GM19438 (cell line): Measurements from ENCODE around the gene COQ8B.

ENCODE experiments used
- ATAC-seq: cut with Tn5 transposase; IDR thresholded peaks from one replicate; pipeline ENCODE4 v1.9.1; 2021; ENCODE audit warnings: low read depth; ENCODE audit not compliant: unreplicated experiment

The COQ8B gene

DNA sequence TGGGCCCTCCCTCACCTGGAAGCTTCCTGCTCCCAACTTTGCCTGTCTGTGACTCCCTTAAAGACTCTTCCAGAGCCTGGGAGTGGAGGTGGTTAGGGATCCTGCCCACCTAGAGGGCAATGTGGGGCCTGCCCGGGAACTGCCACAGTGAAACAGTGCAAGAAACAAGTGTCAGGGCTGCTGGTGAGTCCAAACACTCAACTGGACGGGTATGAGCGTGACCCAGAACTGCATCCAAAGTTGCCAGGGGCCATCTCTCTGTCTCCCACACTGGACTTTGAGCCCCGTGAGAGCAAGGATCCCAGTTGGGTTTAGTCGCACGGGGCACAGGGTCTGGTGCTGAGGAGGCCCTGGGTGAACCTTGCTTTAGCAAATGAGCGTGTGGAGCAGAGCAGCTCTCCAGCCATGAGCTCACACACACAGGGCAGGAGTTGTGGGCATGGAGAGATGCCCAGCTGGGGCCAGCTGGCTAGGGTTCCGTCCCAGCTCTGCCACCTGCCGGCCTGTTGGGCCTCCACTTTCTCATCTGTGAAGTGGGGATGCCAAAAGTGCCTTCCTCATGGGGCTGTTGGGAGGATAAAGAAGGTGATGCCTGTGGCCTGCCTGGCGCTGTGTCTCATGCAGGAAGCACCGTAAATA, 23.4 kb downstream of the COQ8B start:
- no peak for ATAC-seq

DNA sequence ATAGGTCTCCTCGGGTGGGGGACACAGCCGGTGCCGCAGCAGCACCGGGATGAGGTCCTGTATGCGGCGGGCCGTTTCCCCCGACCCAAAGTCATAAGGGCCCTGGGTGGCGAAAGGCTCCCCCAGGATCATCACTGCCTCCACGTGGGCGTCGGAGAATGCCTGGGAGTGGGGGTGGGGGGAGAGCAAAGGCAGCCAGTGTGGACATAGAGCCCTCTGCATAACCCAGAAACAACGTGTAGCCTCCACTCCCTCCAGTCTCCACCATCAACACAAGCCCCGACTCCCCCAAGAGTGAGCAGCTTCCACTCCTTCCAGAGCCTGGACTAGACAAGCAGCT, 24.5 kb downstream of the COQ8B start:
- no peak for ATAC-seq

DNA sequence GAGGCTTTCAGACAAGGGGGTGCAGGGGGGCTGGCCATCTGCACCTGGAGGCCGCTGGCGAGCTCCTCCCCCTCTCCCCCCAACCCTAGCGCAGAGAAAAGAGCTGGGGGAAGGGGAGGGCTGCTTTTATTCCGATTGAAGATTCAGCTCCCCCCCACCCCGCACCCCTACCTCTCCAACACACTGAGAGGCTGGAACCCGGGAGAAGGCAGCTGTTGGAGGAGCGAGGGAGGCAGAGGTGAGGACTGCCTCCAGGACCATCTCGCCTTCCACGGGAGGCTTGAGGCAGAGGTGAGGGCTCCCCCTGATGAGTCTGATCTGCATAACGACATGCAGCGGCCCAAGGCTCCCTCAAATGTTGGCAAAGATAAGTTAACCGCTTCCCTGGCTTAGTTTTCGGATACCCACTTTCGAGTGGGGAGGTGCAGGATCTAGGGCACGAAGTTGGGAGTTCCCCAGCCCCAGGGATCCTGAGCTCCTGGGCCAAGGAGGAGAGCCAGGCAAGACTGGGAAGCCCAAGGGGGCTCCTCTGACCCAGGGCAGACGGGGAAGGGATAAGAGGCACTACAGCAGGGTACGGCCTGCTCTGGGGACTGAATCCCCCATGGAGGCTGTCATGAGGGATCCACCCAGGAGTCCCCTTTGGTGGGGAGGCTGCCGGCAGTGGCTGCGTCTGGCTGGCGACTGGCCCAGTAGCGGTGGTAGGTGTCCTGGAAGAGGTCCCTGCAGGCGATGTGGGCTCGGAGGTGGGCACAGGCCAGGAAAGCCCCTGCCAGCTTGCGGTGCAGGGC, 25.1 kb downstream of the COQ8B start:
- no peak for ATAC-seq

DNA sequence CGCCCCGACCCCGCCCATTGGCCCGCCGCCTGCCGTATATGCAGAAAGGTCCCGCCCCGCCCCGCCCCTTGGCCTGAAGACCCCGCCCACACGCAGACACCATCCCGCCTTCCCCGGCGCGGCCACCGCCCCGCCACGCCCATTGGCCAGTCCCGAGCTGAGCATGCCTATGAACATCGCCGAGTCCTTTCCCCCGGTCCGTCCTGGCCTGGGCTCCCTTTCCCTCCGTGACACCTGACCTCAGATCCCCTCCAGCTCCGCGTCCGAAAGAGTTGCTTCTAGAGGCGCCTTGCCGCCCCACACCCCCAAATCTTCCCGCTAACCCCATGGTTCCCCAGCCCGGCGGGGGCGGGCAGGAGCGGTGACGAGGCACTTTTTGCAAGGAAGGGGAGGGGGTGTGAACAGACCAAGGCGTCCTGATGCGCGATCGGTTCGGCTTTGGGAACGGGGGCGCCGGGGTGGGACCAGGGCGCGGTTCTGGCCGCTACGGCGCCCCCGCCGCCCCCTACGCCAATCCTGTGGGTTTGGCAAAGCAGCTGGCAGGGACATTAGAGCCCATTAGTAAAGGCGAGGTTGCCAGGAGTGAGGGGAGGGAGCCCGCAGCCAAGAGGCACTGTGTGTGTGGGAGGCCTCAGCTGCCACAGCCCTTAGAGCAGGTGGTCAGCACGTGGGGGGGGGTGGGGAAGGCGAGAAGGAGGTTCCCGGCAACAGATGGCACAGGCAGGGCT, 25.8 kb downstream of the COQ8B start:
- peak; percentile 62 for ATAC-seq

DNA sequence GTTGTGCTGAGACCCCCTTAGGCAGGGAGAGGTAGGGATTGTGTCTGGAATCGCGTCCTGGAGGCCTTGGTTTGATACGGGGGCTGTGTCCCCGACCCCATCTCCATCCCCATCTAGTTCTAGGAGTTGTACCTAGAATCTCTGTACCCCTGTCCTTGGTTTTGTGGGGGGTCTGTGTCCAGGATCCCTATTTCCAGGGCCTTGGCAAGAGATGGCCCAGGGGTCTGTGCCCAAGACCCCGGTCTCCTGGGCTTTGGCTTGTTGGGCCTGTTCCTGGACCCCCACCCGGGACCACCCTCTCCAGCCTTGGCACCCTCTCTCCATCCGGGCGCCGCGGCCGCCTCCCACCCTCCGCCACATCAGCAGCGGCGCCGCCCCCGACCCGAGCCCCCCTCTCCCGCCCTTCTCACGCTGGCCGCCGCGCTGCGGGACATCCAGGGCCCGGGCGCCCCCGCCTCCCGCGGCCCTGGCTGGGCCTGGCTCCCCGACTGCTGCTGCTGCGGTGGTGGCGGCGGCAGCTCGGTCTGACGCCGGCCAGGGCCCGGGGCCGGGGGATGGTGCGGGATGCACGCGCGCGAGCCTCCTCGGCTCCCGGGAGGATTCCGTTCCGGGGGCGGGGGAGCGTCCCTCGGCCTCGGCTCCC, 26.5 kb downstream of the COQ8B start, which contains the start of gene NUMBL:
TSS of gene NUMBL (minus strand) at position 602 of the 643 bp plus-strand sequence. CDS start at position 434, 168 bp downstream.
- ATAC-seq, result no peak

DNA sequence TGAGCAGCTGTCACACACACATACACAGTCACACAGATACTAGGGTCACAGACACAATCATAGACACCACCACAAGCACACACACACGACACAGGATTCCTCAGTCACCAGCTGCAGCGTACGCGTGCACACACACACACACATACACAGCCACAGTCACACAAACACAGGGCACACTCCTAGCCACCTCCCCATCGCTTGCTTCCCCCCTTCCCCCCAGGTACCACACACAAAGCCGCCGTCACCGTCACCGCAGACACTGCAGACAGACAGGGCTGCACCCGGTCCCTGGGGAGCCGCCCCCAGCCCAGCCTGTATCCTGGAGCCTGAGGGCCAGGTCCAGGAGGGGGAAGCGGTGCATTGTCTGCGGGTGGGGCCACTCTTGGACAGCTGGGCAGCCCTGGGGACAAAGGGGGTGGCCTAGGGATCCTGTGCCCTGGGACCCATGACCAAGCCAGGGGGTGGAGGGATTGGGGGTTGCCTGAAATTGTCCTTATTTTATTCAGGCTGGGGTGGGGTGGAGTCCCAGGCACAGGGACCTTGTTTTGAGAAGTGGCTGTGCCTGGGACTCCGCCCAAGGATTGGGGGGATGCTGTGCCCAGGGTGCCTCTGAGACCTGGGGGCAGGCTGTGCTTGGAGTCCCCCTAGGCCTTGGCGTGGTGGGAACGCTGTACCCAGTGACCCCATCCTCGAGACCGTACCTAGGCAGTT, 27.2 kb downstream of the COQ8B start:
- ATAC-seq, result no peak

DNA sequence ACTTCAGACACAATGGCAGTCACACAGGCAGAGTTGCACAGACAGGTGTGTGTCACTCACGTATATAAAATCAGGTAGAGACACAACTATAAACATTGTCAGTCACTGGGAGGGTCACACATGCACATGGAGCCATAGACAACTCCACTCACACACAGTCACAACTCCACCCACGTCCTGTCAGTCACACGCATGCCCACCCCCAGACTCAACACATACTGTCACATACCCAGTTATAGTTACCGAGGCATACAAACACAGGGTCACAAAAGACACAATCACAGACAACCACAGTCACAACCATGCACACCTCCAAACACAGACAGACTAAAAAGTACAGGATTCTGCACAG, 27.7 kb downstream of the COQ8B start:
- no peak for ATAC-seq

DNA sequence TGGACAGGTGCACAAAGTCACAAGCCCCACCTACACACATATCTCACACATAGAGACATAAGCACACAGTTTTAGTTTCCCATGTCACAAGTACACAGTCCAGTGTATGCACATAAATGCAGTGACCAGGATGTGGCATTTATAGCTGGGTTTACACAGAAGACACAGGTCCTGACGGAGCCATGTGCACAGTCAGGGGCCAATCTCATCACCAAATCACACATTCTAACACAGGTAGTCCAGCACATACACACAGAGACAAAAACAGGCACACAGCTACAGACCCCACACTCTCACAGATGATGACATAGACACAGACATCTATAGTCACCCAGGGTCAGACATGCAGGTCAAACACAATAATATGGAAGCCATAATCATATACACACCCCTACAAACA, 28.4 kb downstream of the COQ8B start:
- ATAC-seq, result no peak

DNA sequence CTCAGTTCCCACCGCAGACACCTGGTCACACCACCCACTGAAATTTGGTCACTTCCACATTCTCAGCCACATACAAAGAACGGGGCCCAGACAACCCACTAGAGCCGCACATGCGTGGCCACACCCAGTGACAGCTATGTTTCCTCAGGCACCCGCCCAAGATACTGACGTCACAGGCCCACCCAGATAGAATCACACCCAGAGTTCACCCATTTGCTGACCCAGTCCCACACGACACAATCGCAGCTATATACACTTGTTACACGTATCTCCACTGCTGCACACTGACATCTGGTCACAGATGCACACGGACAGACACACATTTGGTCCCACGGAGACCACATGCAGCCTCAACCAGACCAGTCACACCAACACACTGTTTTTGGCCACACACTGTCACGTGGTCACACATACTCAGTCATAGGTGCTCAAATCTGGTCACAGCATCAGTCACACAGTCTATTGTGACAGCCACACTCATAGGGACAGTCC, 29.1 kb downstream of the COQ8B start:
- ATAC-seq, result no peak

DNA sequence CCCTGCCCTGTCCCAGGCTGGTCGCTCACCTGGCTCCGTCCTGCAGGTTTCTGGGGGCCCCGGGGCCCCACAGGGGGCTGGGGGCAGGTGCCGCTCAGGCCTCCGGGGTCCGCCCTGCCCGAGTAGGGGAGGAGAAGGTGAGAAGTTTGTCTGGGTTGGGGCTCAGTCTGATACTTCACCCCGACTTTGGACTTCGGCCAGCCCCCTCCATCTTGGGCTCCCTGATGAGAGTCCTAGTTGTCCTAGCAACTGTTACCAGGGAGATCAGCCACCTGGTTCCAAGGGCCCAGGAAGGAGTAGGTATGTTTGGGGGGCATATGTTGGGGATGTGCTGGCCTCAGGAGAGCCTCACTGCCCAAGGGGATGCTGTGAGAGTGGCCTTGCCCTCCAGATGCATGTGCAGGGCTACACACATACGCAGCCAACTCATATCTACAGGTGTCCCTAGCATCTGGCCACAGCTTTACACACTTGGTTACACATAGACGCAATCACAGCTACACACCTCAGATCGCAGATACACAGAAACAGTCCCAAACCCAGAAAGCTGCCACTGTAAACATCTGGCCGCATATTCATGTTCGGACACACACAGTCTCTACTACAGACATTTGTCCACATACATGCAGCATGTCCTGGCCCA, 29.7 kb downstream of the COQ8B start:
- no peak for ATAC-seq

DNA sequence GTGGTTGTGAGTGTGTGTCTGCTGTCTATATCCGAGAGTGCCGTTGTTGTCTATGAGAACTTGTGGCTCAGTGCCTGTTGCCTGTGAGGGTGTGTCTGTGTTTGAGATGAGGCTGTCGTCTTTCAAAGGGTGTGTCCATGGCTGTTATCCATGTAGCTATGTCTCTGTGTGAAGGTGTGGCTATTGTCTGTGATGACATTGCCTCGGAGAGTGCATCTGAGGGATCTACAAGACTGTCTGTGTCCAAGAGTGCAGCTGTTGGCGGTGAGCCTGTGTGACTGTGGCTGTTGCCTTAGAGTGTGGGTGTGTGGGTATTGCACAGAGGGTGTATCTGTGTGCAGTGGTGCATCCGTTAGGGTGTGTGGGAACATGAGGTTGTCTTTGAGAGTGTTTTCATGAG, 31.1 kb downstream of the COQ8B start:
- ATAC-seq, result no peak

DNA sequence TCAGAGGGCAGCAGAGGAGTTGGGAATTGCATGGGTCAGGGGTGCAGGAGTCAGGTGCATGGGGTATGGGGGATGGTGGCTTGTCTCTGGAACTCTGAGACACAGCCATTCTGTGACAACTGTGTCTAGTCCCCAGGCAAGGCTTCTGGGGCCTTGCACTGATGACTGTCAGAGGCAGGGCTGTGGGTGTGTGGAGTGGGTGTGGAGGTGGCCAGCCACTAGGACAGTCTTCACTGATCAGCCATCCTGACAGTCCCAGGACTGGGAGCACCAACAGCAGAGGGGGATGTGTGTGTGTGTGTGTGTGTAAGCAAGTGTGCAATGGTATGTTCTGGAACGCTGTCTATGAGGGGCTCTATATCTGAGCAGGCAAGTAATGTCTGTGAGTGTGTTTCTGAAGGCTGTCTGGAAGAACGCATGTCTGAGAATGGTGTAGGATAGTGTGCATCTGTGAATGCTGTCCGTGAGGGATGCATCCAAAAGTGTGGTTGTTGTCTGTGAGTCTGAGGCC, 31.6 kb downstream of the COQ8B start:
- ATAC-seq, result no peak

DNA sequence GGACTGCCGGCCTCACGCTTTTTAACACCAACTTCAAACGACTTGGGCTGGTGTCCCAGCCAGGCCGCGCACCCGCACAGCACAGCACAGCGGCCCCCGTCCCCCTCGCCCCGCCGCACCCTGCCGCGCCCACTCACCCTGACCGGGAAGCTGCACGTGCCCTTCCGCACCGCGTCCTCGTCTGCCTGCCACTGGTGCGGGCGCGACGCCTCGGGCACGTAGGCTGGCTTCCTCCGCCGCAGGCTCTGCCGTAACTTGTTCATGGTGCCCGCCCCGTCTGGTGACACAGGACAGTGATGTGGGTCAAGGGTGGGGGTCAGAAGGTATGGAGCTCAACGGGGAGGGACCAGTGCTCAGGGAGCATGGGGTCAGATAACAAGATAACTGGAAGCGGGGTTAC, 32.4 kb downstream of the COQ8B start:
- no peak for ATAC-seq

DNA sequence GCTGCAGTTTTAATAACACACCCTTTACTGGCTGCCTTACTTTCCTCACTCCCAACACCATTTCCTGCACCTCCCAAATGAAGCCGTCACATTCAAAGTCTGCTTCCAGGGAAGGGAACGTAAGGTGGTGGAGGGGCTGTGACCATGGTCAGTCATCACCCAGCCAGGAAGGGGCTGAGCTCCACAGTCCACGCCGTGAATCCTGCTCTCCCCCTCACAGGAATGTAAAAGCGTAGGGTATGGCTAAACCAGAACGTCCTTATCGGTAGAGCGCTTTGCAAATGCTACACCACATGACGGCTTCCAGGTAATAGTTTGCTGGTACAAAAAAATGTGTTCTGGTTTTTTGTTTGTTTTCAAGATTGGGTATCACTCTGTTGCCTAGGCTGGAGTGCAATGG, 33.2 kb downstream of the COQ8B start:
- no peak for ATAC-seq

DNA sequence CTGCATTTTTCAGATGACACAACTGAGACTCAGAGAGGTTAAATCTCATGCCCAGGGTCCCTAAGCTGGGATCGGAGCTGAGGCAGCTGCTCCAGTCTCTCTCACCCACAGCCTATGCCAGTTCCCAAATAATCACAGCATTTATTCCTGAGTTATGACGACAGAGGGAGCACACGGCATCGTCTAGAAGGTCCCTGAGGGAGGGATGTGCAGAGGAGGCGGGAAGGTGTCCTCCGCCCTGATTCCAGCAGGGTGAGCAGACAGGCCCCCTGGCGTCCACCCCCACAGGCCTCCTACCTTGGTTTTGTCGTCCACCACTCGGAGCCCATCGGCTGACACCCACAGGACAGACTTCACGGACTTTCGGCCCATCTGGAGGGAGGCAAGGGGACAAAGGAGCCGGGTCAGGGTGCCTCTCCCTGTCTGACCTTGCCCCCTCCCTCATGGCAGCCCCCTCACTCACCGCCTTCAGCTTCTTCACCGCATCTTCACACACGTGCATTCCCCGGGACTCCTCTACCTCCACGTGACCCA, 34.2 kb downstream of the COQ8B start:
- no peak for ATAC-seq

DNA sequence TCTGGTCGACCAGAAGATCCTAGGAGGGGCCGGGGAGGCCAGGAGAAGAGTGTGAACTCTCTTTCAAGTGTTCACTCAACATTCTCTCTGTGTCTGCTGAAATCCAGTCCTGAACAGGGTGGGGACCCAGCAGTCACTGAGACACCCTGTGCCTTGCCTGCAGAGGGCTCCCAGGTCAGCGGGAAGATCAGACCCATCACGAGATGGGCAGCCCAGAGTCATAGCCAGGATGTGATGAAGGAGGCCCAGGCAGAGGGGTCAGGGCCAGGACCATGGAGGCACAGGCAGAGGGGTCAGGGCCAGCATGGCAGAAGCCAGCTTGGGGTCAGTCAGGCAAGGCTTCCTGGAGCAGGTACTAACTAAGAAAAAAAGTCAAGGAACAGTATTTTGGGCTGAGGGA, 35.6 kb downstream of the COQ8B start:
- no peak for ATAC-seq

DNA sequence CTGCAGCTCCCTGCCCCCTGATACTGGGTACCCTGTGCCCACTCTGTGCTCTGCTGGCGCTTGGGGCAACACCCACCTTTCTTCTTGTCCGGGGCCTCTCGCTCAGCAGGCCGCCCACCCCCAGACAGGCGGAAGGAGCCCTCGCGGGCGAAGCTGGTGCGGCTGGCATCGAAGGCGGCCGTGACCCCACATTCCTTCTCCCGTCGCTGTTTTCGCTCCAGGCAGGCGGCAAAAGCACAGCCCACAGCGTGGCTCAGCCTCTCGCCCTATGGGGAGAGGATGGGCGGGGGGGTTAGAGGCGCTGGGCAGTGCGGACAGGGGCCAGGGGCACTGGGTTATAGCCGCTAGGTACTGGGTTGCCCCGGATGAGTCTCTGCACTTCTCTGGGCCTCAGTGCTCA, 39.5 kb downstream of the COQ8B start:
- ATAC-seq, result no peak

DNA sequence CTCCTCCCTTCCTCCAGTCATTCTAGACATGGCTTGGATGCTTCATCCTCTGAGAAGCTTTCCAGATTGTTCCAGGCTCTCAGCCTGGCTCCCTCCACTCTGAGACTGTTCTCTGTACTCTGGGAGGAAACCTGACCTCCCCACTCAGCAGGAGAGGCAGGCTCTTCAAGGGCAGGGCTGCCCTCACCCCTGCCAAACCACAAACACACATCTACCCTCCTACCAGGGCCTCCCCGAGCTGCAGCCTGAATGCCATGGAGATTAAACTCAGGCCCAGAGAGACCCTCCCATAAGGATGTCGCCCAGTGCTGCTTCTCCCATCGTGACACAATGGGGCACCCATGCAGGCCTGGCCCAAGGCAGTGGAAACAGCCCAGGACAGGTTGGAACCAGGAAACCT, 42.4 kb downstream of the COQ8B start:
- no peak for ATAC-seq

DNA sequence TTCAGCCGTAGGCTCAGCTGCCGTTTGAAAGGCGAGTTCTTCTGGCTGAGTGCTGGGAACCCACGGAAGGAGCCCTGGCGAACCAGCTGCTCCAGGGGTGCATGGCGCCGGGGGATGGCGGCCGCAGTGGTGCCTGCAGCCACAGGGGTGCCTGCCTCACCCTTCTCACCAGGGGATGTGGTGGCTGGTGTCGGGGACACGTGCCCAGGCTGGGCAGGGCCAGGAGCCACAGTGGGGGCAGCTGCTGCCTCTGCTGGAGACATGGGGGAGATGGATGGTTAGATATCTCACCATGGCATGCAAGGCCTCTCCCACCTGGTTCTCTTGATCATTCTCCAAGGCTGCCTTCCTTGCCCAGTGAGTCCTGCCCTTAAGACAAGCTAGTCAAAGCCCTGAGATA, 43.3 kb downstream of the COQ8B start:
- ATAC-seq, result no peak
